HepG2 (cell line): ENCODE results near the gene MTNR1A. TPM values are rescaled to one million over a fixed set of nuclear protein-coding genes. Genes with fewer than 3 reads are reported as not detected.

ENCODE experiments used
- CCAR2 ChIP-seq: fragments of 200-400 bp; formaldehyde crosslinking; optimal IDR thresholded peaks from 2 replicates; pipeline ENCODE3; 2018; ENCODE audit warnings: low read depth, mild to moderate bottlenecking, low read length, moderate library complexity
- IKZF4 ChIP-seq: sonication (generic); formaldehyde crosslinking; IDR thresholded peaks from 2 replicates; pipeline ENCODE4 v1.5.1; 2020; ENCODE audit warnings: borderline replicate concordance, mild to moderate bottlenecking, low read depth, missing genetic modification reagents; ENCODE audit errors: not compliant biosample characterization
- RBM22 ChIP-seq: fragments of 200-400 bp; formaldehyde crosslinking; optimal IDR thresholded peaks from 2 replicates; pipeline ENCODE3; 2017; ENCODE audit warnings: mild to moderate bottlenecking, low read length, moderate library complexity
- SOX6 ChIP-seq, 2 experiments: fragments of 450-650 bp in 1 of 2; sonication (generic) in 1 of 2; formaldehyde crosslinking in 1 of 2; IDR thresholded peaks; 2 replicates each; pipeline versions ENCODE4 v1.4.0 to v1.6.1; 2017 to 2020; ENCODE audit warnings: antibody characterized with exemption in 1 of 2, mild to moderate bottlenecking in 1 of 2, missing genetic modification reagents in 1 of 2
- ZFP90 ChIP-seq: sonication (generic); formaldehyde crosslinking; IDR thresholded peaks from 2 replicates; pipeline ENCODE4 v1.8.0; 2022; ENCODE audit warnings: missing genetic modification reagents, mild to moderate bottlenecking, inconsistent platforms, borderline replicate concordance
- ZMYM2 ChIP-seq: sonication (generic); formaldehyde crosslinking; IDR thresholded peaks from 2 replicates; pipeline ENCODE4 v1.8.0; 2022; ENCODE audit warnings: mild to moderate bottlenecking, missing genetic modification reagents
- ZNF260 ChIP-seq: sonication (generic); formaldehyde crosslinking; IDR thresholded peaks from 2 replicates; pipeline ENCODE4 v1.4.0; 2020; ENCODE audit warnings: missing genetic modification reagents, low read depth, mild to moderate bottlenecking, borderline replicate concordance
- ZNF839 ChIP-seq: sonication (generic); formaldehyde crosslinking; IDR thresholded peaks from 2 replicates; pipeline ENCODE4 v1.4.0; 2020; ENCODE audit warnings: missing genetic modification reagents, mild to moderate bottlenecking, borderline replicate concordance
- polyA plus RNA-seq, 8 experiments: library from polyadenylated mRNA; depleted of rRNA in 3 of 8; stranded (reverse) in 7 of 8; unstranded in 1 of 8; fragments of >200 nt; fragmentation: Illumina TruSeq in 4 of 8; extraction: Trizol in 4 of 8; gene quantifications; 2 replicates each; pipeline versions ENCODE4 v1.2.1 to v1.2.3, GENCODE V29; 2011 to 2016; ENCODE audit warnings: low read depth in 4 of 8, missing spikeins in 1 of 8, mixed read lengths in 1 of 8; ENCODE audit not compliant: insufficient read depth in 1 of 8
- total RNA-seq, 5 experiments: library from RNA; depleted of rRNA; stranded (reverse); fragments of >200 nt; fragmentation: Illumina TruSeq; extraction: Trizol; gene quantifications; 2 replicates each; pipeline ENCODE4 v1.2.3, GENCODE V29; 2016; ENCODE audit warnings: low read depth in 1 of 5
- TF ChIP-seq, protein P1 (sequence below), 2 experiments: fragments of 450-650 bp in 1 of 2; sonication (generic) in 1 of 2; formaldehyde crosslinking in 1 of 2; IDR thresholded peaks; 2 replicates each; pipeline versions ENCODE4 v1.6.1 to v1.8.0; 2016 to 2022; ENCODE audit warnings: antibody characterized with exemption in 1 of 2, mild to moderate bottlenecking in 1 of 2, missing genetic modification reagents in 1 of 2
- TF ChIP-seq, protein P2 (sequence below): IDR thresholded peaks from 2 replicates; pipeline ENCODE4 v1.6.1; 2016
- TF ChIP-seq, protein P3 (sequence below): sonication (generic); formaldehyde crosslinking; IDR thresholded peaks from 2 replicates; pipeline ENCODE4 v1.8.1; 2023; ENCODE audit warnings: missing genetic modification reagents, mild to moderate bottlenecking, borderline replicate concordance

Gene MTNR1A
- total and polyA plus RNA-seq, 2 of the 13 experiments (the other 11 are each of a cell fraction or from before 2014, with no cell fraction given): not detected

DNA sequence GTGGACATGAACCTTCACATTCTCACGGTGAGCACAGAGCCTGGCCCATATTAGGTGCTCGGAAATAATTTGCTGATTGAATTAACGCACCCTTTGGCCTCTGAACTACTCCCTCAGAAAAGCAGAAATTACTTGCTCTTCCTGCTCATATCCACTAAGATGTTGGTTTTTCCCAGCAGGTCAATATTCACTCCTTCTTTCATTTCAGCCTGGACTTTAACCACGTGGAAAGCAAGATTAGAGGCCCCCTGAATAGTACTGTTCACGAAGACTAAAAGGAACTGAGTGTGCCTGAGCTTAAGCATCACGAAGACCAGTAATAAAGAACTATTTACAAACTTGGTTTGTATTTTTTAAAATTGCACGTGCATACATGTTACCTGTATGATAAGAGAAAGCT is 9.9 kb downstream of the MTNR1A start (continued):
- TF ChIP-seq, protein P1, sequence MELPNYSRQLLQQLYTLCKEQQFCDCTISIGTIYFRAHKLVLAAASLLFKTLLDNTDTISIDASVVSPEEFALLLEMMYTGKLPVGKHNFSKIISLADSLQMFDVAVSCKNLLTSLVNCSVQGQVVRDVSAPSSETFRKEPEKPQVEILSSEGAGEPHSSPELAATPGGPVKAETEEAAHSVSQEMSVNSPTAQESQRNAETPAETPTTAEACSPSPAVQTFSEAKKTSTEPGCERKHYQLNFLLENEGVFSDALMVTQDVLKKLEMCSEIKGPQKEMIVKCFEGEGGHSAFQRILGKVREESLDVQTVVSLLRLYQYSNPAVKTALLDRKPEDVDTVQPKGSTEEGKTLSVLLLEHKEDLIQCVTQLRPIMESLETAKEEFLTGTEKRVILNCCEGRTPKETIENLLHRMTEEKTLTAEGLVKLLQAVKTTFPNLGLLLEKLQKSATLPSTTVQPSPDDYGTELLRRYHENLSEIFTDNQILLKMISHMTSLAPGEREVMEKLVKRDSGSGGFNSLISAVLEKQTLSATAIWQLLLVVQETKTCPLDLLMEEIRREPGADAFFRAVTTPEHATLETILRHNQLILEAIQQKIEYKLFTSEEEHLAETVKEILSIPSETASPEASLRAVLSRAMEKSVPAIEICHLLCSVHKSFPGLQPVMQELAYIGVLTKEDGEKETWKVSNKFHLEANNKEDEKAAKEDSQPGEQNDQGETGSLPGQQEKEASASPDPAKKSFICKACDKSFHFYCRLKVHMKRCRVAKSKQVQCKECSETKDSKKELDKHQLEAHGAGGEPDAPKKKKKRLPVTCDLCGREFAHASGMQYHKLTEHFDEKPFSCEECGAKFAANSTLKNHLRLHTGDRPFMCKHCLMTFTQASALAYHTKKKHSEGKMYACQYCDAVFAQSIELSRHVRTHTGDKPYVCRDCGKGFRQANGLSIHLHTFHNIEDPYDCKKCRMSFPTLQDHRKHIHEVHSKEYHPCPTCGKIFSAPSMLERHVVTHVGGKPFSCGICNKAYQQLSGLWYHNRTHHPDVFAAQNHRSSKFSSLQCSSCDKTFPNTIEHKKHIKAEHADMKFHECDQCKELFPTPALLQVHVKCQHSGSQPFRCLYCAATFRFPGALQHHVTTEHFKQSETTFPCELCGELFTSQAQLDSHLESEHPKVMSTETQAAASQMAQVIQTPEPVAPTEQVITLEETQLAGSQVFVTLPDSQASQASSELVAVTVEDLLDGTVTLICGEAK (IDR thresholded peaks at IDR 0.05): no peak
- TF ChIP-seq, protein P1 (CRISPR knock-in tag; IDR thresholded peaks at IDR 0.05): no peak
- TF ChIP-seq CCAR2: no peak
- no peak for TF ChIP-seq ZMYM2 (CRISPR knock-in tag)
- no peak for TF ChIP-seq IKZF4 (CRISPR knock-in tag)
- no peak for TF ChIP-seq ZNF839 (CRISPR knock-in tag)
- no peak for TF ChIP-seq ZNF260 (CRISPR knock-in tag)
- no peak for TF ChIP-seq RBM22
- TF ChIP-seq, protein P2, sequence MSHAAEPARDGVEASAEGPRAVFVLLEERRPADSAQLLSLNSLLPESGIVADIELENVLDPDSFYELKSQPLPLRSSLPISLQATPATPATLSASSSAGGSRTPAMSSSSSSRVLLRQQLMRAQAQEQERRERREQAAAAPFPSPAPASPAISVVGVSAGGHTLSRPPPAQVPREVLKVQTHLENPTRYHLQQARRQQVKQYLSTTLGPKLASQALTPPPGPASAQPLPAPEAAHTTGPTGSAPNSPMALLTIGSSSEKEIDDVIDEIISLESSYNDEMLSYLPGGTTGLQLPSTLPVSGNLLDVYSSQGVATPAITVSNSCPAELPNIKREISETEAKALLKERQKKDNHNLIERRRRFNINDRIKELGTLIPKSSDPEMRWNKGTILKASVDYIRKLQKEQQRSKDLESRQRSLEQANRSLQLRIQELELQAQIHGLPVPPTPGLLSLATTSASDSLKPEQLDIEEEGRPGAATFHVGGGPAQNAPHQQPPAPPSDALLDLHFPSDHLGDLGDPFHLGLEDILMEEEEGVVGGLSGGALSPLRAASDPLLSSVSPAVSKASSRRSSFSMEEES (CRISPR knock-in tag): no peak
- TF ChIP-seq, protein P3, sequence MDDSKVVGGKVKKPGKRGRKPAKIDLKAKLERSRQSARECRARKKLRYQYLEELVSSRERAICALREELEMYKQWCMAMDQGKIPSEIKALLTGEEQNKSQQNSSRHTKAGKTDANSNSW (CRISPR knock-in tag): no peak
- TF ChIP-seq SOX6 (IDR thresholded peaks at IDR 0.05): no peak
- no peak for TF ChIP-seq SOX6 (CRISPR knock-in tag; IDR thresholded peaks at IDR 0.05)
- TF ChIP-seq ZFP90 (CRISPR knock-in tag): no peak
